DND-41 (cell line): ENCODE data around the gene SPDYE4.

Source experiments
- ATAC-seq: fragments of 200-7000 bp; cut with Tn5 transposase; 3 replicates; pipeline ENCODE4 v1.9.1; 2021; ENCODE audit warnings: low read depth; ENCODE audit not compliant: insufficient read depth
- DNase-seq: peaks from one replicate; pipeline ENCODE4 v3.0.0-alpha.2; 2020
- H2AFZ ChIP-seq: 2 replicates; pipeline ENCODE4 v1.6.0; 2012; ENCODE audit warnings: low read depth, low read length
- H3K27ac ChIP-seq: 2 replicates; pipeline ENCODE4 v1.5.1; 2012; ENCODE audit warnings: low read length, inconsistent platforms
- H3K27me3 ChIP-seq: fragments of 200-600 bp; sonication (generic); 2 replicates; pipeline ENCODE4 v1.6.0; 2012; ENCODE audit warnings: low read length, mild to moderate bottlenecking, inconsistent platforms; ENCODE audit not compliant: insufficient read depth, poor library complexity
- H3K36me3 ChIP-seq: 2 replicates; pipeline ENCODE4 v1.5.1; 2012; ENCODE audit warnings: low read length, inconsistent platforms; ENCODE audit not compliant: insufficient read depth
- H3K4me1 ChIP-seq: 2 replicates; pipeline ENCODE4 v1.5.1; 2012; ENCODE audit warnings: mild to moderate bottlenecking, low read length; ENCODE audit not compliant: insufficient read depth
- H3K4me2 ChIP-seq: 2 replicates; pipeline ENCODE4 v1.6.0; 2012; ENCODE audit warnings: mild to moderate bottlenecking, moderate library complexity, low read length, inconsistent platforms; ENCODE audit not compliant: insufficient read depth
- H3K4me3 ChIP-seq, 2 experiments: fragments of 200-600 bp in 1 of 2; shearing (Covaris generic) in 1 of 2; 2 replicates each; pipeline ENCODE4 v1.5.1; 2012 to 2016; ENCODE audit warnings: inconsistent platforms in 2 of 2, low read length in 2 of 2, mild to moderate bottlenecking in 2 of 2, low read depth in 1 of 2, moderate library complexity in 1 of 2
- H3K79me2 ChIP-seq: 2 replicates; pipeline ENCODE4 v1.6.0; 2012; ENCODE audit warnings: low read length, inconsistent platforms; ENCODE audit not compliant: insufficient read depth
- H3K9ac ChIP-seq: 2 replicates; pipeline ENCODE4 v1.6.0; 2012; ENCODE audit warnings: low read depth, mild to moderate bottlenecking, inconsistent platforms, low read length, moderate library complexity
- H3K9me3 ChIP-seq: 2 replicates; pipeline ENCODE4 v1.5.1; 2012; ENCODE audit warnings: low read length, moderate library complexity, mild to moderate bottlenecking, inconsistent platforms; ENCODE audit not compliant: insufficient read depth, severe bottlenecking
- H4K20me1 ChIP-seq: 2 replicates; pipeline ENCODE4 v1.6.0; 2012; ENCODE audit warnings: low read length; ENCODE audit not compliant: insufficient read depth
- CTCF ChIP-seq: IDR thresholded peaks from 2 replicates; pipeline ENCODE4 v1.5.1; 2012; ENCODE audit warnings: borderline replicate concordance, low read length, moderate library complexity, mild to moderate bottlenecking; ENCODE audit not compliant: poor library complexity, severe bottlenecking; ENCODE audit errors: extremely low read depth
- EZH2 ChIP-seq: IDR thresholded peaks from 3 replicates; pipeline ENCODE4 v1.6.1; 2012; ENCODE audit warnings: borderline replicate concordance, low read depth, mild to moderate bottlenecking, moderate library complexity, low read length, inconsistent platforms; ENCODE audit not compliant: severe bottlenecking

The SPDYE4 gene

GRCh38 chr17:8724451-8724850 is 33.9 kb downstream of the SPDYE4 start:
- TF ChIP-seq EZH2 (no peak), CTCF (no peak)
- DNase-seq (no peak), ATAC-seq (no peak)
- Histone ChIP-seq H3K36me3 (no peaks in the 10 kb centered on the region), H3K27ac (no peak overlapping the region), H3K9ac (no peak overlapping the region), H3K79me2 (no peaks in the 10 kb centered on the region), H2AFZ (no peak overlapping the region), H3K9me3 (no peaks in the 10 kb centered on the region), H3K4me1 (no peaks in the 10 kb centered on the region), H3K4me3 (no peak overlapping the region), H4K20me1 (no peaks in the 10 kb centered on the region), H3K27me3 (no peaks in the 10 kb centered on the region), H3K4me2 (no peak overlapping the region)

- Histone ChIP-seq H3K27me3 (no peaks in the 10 kb centered on the region), H3K4me3 (no peak overlapping the region), H3K36me3 (no peaks in the 10 kb centered on the region), H3K4me1 (no peaks in the 10 kb centered on the region), H2AFZ (no peak overlapping the region), H3K9me3 (no peaks in the 10 kb centered on the region), H4K20me1 (no peaks in the 10 kb centered on the region), H3K9ac (no peak overlapping the region), H3K27ac (no peak overlapping the region), H3K79me2 (no peaks in the 10 kb centered on the region), H3K4me2 (no peak overlapping the region)
- DNase-seq (no peak), ATAC-seq (no peak)
- TF ChIP-seq EZH2 (no peak), CTCF (no peak)
These were observed 37.8 kb downstream of the SPDYE4 start for GRCh38 chr17:8720596-8720995.

- DNase-seq: no peak
- Histone ChIP-seq H3K4me2 (no peak overlapping the region), H4K20me1 (no peaks in the 10 kb centered on the region), H2AFZ (no peak overlapping the region), H3K36me3 (no peaks in the 10 kb centered on the region), H3K27ac (no peak overlapping the region), H3K4me3 (no peak overlapping the region), H3K9ac (no peak overlapping the region), H3K4me1 (no peaks in the 10 kb centered on the region), H3K9me3 (no peaks in the 10 kb centered on the region), H3K79me2 (no peaks in the 10 kb centered on the region), H3K27me3 (no peaks in the 10 kb centered on the region)
- no peak for ATAC-seq
- TF ChIP-seq EZH2: no peak
- no peak for TF ChIP-seq CTCF
These were observed 38.8 kb downstream of the SPDYE4 start for GRCh38 chr17:8719291-8720246.
